Naive thymus-derived CD4-positive, alpha-beta T cell (primary cell): ENCODE measurements around the gene PNLDC1. TPM values are rescaled to one million over a fixed set of nuclear protein-coding genes. Genes with fewer than 3 reads are reported as not detected.
A peak's percentile ranks its signal among the peaks of the same experiment; 100 is the strongest.

Source experiments
- ATAC-seq: fragments of 150-1000 bp; cut with Tn5 transposase; 2 replicates; pipeline ENCODE4 v1.10.0; 2021; ENCODE audit warnings: mild to moderate bottlenecking, moderate library complexity
- CTCF ChIA-PET: fragments of 350-600 bp; sonication (Branson Sonifier 250); formaldehyde crosslinking; loops from one replicate; lab custom pipeline; 2021; ENCODE audit warnings: antibody characterized with exemption; lab: Charles Lee
- POLR2A ChIA-PET: fragments of 350-600 bp; sonication (Branson Sonifier 250); formaldehyde crosslinking; loops from one replicate; lab custom pipeline; 2021; ENCODE audit warnings: antibody characterized with exemption, inconsistent platforms; lab: Charles Lee
- DNase-seq, 9 donors: peaks; one replicate each; pipeline versions ENCODE4 v3.0.0 to v3.0.0-alpha.2; 2020 to 2022; ENCODE audit warnings: mixed read lengths in 1 of 9
- H3K27ac ChIP-seq: one replicate; pipeline ENCODE4 v1.7.0; 2013; ENCODE audit warnings: mild to moderate bottlenecking, low read depth, low read length, moderate library complexity
- H3K27me3 ChIP-seq, 2 donors: one replicate each; pipeline ENCODE4 v1.7.0; 2013; ENCODE audit warnings: low read length in 2 of 2, mild to moderate bottlenecking in 2 of 2, moderate library complexity in 2 of 2; ENCODE audit not compliant: control insufficient read depth in 2 of 2, insufficient read depth in 2 of 2
- H3K36me3 ChIP-seq, 3 experiments: 1 replicate in 2 of 3; 2 replicates in 1 of 3; pipeline ENCODE4 v1.7.0; 2013; ENCODE audit warnings: low read length in 3 of 3, mild to moderate bottlenecking in 3 of 3, moderate library complexity in 1 of 3; ENCODE audit not compliant: insufficient read depth in 3 of 3, control insufficient read depth in 2 of 3
- H3K4me1 ChIP-seq, 2 donors: one replicate each; pipeline ENCODE4 v1.7.0; 2013; ENCODE audit warnings: low read length in 2 of 2, mild to moderate bottlenecking in 2 of 2, moderate library complexity in 1 of 2; ENCODE audit not compliant: control insufficient read depth in 2 of 2, insufficient read depth in 2 of 2
- H3K4me3 ChIP-seq: 2 replicates; pipeline ENCODE4 v1.7.0; 2013; ENCODE audit warnings: mild to moderate bottlenecking, low read length
- H3K9me3 ChIP-seq, 3 experiments: 1 replicate in 2 of 3; 2 replicates in 1 of 3; pipeline ENCODE4 v1.7.0; 2013; ENCODE audit warnings: low read length in 3 of 3; ENCODE audit not compliant: control insufficient read depth in 2 of 3
- H3K27ac Mint-ChIP-seq, 9 donors: one replicate each; pipeline ENCODE4 v1.8.0; 2020 to 2022; ENCODE audit warnings: mixed read lengths in 9 of 9, mild to moderate bottlenecking in 8 of 9, moderate library complexity in 5 of 9, inconsistent platforms in 2 of 9
- H3K27me3 Mint-ChIP-seq, 5 donors: one replicate each; pipeline ENCODE4 v1.8.0; 2021 to 2022; ENCODE audit warnings: mixed read lengths in 5 of 5, mild to moderate bottlenecking in 1 of 5
- H3K36me3 Mint-ChIP-seq, 5 donors: one replicate each; pipeline ENCODE4 v1.8.0; 2020 to 2022; ENCODE audit warnings: mixed read lengths in 5 of 5, mild to moderate bottlenecking in 3 of 5, inconsistent platforms in 1 of 5
- H3K4me1 Mint-ChIP-seq, 7 donors: one replicate each; pipeline ENCODE4 v1.8.0; 2020 to 2022; ENCODE audit warnings: mixed read lengths in 7 of 7, mild to moderate bottlenecking in 3 of 7, inconsistent platforms in 1 of 7
- H3K4me3 Mint-ChIP-seq, 10 donors: one replicate each; pipeline ENCODE4 v1.8.0; 2020 to 2022; ENCODE audit warnings: mild to moderate bottlenecking in 10 of 10, mixed read lengths in 10 of 10, moderate library complexity in 6 of 10, inconsistent platforms in 2 of 10
- H3K9me3 Mint-ChIP-seq, 11 donors: one replicate each; pipeline ENCODE4 v1.8.0; 2020 to 2022; ENCODE audit warnings: mixed read lengths in 11 of 11, mild to moderate bottlenecking in 4 of 11, inconsistent platforms in 1 of 11, moderate library complexity in 1 of 11
- intact Hi-C, 2 donors: fragments of 100-400 bp; cut with micrococcal nuclease; formaldehyde crosslinking; loops; one replicate each; pipeline ENCODE4 v1.15.1; 2023
- polyA plus RNA-seq, 2 donors: library from polyadenylated mRNA; unstranded; fragments of 300-500 nt; fragmentation: Illumina TruSeq; gene quantifications; one replicate each; pipeline ENCODE4 v1.2.3, GENCODE V29; 2021
- total RNA-seq, 6 experiments: library from RNA in 5 of 6; stranded (reverse) in 5 of 6; gene quantifications; 1 replicate in 5 of 6; 2 replicates in 1 of 6; pipeline ENCODE4 v1.2.3 and lab custom pipeline; 2021 to 2026

PNLDC1 gene
- total and polyA plus RNA-seq, 7 experiments from 2014 or later = 0.73 to 1.4 (median 0.97) TPM; not detected in 4

DNA sequence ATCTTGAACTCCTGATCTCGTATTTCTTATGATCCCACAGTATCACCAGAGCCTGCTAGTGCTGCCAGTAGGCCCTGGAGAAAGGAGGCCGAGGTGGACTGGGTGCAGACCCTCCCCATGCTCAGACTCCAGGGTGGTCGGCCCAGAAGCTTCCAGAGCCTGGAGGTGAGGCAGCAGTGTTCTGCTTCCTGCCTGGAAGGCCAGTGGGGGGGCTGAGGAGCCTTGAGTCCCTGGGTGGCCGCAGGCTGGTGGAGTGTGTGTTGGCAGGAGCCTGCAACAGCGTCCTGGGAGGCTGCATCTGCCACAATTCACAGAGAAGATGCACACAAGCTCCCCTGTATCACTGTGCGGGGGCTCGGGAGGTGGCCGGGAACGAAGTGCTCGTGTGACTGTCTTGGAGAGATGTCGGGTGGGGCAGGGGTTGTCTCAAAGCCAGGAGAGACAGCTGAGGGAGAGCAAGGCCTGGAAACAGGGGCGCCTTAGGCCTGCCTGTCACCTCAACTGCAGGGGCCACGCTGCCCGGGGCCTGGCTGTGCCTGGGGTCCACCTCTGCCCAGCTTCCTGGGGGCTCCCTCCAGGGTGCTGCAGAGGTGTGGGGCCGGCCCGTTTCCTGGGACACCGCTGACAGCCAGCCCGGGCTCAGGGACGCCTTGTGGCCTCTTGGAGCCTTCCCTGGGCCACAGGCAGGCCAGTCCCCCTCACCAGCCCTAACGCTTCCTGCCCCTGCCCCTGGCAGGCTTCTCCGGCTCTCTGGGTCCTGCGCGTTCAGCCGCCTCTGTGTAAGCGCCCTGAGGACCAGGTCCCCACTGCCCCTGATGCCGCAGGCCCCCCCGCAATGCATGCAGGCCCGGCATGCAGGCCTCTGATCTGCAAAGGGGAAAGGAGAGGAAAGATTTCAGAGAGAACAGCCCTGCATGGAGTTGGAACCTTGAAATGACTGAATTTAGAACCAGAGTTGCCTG lies 66.5 kb downstream of the PNLDC1 start:
- ChIA-PET POLR2A (interaction anchor here (1.1 kb wide), 1 partner anchor 11 kb away, joined by 4 read pairs; no protein-coding TSS in a partner anchor), CTCF (interaction anchor here (0.7 kb wide), 1 partner anchor 165 kb away, joined by 3 read pairs; no protein-coding TSS in a partner anchor)
- Mint-ChIP-seq H3K4me3 (no peak overlapping the region), H3K27ac (peak overlapping the region in 1 of 9 donors; percentile 7), H3K36me3 (no peaks in the 10 kb centered on the region), H3K4me1 (peaks cover 12 to 20% (median 18%) of the 10 kb centered on the region in 7 donors), H3K27me3 (no peaks in the 10 kb centered on the region), H3K9me3 (peaks cover 0 to 7% (median 0%) of the 10 kb centered on the region in 11 donors)
- intact Hi-C loops = loop anchor here in 1 of 2 donors (10.0 kb wide), 1 partner anchor 178 kb away; no protein-coding TSS in a partner anchor
- Histone ChIP-seq H3K27ac (no peak overlapping the region), H3K4me1 (peaks cover 0 to 16% of the 10 kb centered on the region in 2 donors), H3K4me3 (no peak overlapping the region), H3K27me3 (peaks cover 0 to 7% of the 10 kb centered on the region in 2 donors), H3K9me3 (no peaks in the 10 kb centered on the region), H3K36me3 (no peaks in the 10 kb centered on the region)
- DNase-seq = no peak
- ATAC-seq = no peak

Other genes starting within 250 kb of the PNLDC1 start
- 100 to 1,000 TPM in 4 of 5 experiments, 10 to 100 TPM in 1; 80.2 to 306 (median 105) TPM for gene SOD2, start 107.0 kb upstream of the PNLDC1 start, total RNA-seq
- 100 to 1,000 TPM; 114 to 128 TPM for gene SOD2, start 107.0 kb upstream of the PNLDC1 start, polyA plus RNA-seq
- 100 to 1,000 TPM; 117 to 152 (median 141) TPM for gene WTAP, start 72.8 kb upstream of the PNLDC1 start, total RNA-seq
- 100 to 1,000 TPM; 131 to 133 TPM for gene WTAP, start 72.8 kb upstream of the PNLDC1 start, polyA plus RNA-seq
- gene ACAT2, start 38.2 kb upstream of the PNLDC1 start, total RNA-seq = 10 to 100 TPM; 18.5 to 53.9 (median 28.0) TPM
- gene ACAT2, start 38.2 kb upstream of the PNLDC1 start, polyA plus RNA-seq = 10 to 100 TPM; 29.1 to 43.1 TPM
- gene TCP1, start 10.7 kb upstream of the PNLDC1 start, total RNA-seq = 100 to 1,000 TPM; 147 to 225 (median 154) TPM
- gene TCP1, start 10.7 kb upstream of the PNLDC1 start, polyA plus RNA-seq = 100 to 1,000 TPM in 1 of 2 donors, 10 to 100 TPM in 1; 63.3 to 111 TPM
- 10 to 100 TPM; 18.8 to 67.9 (median 39.4) TPM for gene MRPL18, start 9.8 kb upstream of the PNLDC1 start, total RNA-seq
- 100 to 1,000 TPM in 1 of 2 donors, 10 to 100 TPM in 1; 90.3 to 122 TPM for gene MRPL18, start 9.8 kb upstream of the PNLDC1 start, polyA plus RNA-seq
- gene MAS1, start 90.7 kb downstream of the PNLDC1 start, total RNA-seq = not detected
- not detected for gene MAS1, start 90.7 kb downstream of the PNLDC1 start, polyA plus RNA-seq
- gene IGF2R, start 168.8 kb downstream of the PNLDC1 start, total RNA-seq = 10 to 100 TPM; 59.1 to 79.2 (median 74.2) TPM
- gene IGF2R, start 168.8 kb downstream of the PNLDC1 start, polyA plus RNA-seq = 10 to 100 TPM in 1 of 2 donors, 1 to 10 TPM in 1; 8.7 to 18.9 TPM